Activated T-cell treated with anti-CD3 and anti-CD28 coated beads for 1 hour (primary cell): ENCODE measurements around the gene BMPR1B.
"Not testable (repeated sequence)": the region's sequence is repeated elsewhere in the genome, so short reads cannot be mapped to it uniquely, and the experiment has no call there.

Experiments
- DNase-seq: peaks from one replicate; pipeline ENCODE4 v3.0.0-alpha.2; 2020; ENCODE audit warnings: low read depth

The BMPR1B gene

GRCh38 chr4:95091272-95091671 is 333.5 kb downstream of the BMPR1B start:
- no peak for DNase-seq

GRCh38 chr4:95092766-95093165 is 335.0 kb downstream of the BMPR1B start:
- no peak for DNase-seq

GRCh38 chr4:95093460-95093859 is 335.7 kb downstream of the BMPR1B start:
- DNase-seq = no peak

- no peak for DNase-seq
These were observed 336.5 kb downstream of the BMPR1B start for GRCh38 chr4:95093936-95094929.

GRCh38 chr4:95095348-95095974 is 337.7 kb downstream of the BMPR1B start:
- no peak for DNase-seq

- DNase-seq = no peak
These were observed 344.5 kb downstream of the BMPR1B start for GRCh38 chr4:95102162-95102790.

- DNase-seq = no peak
These were observed 347.4 kb downstream of the BMPR1B start for GRCh38 chr4:95105112-95105511.

- DNase-seq = no peak
These were observed 348.2 kb downstream of the BMPR1B start for GRCh38 chr4:95105983-95106382.

GRCh38 chr4:95106408-95106928 is 348.7 kb downstream of the BMPR1B start:
- DNase-seq = no peak

GRCh38 chr4:95107004-95107403 is 349.2 kb downstream of the BMPR1B start:
- DNase-seq = no peak

- no peak for DNase-seq
These were observed 349.9 kb downstream of the BMPR1B start for GRCh38 chr4:95107635-95108034.

- DNase-seq = no peak
These were observed 351.2 kb downstream of the BMPR1B start for GRCh38 chr4:95108883-95109421.

GRCh38 chr4:95114521-95114920 is 356.8 kb downstream of the BMPR1B start:
- DNase-seq = no peak

- no peak for DNase-seq
These were observed 360.7 kb downstream of the BMPR1B start for GRCh38 chr4:95118497-95118896.

- no peak for DNase-seq
These were observed 362.7 kb downstream of the BMPR1B start for GRCh38 chr4:95120456-95120855.

- DNase-seq = no peak
These were observed 364.2 kb downstream of the BMPR1B start for GRCh38 chr4:95122001-95122400.

GRCh38 chr4:95124906-95125504 is 367.2 kb downstream of the BMPR1B start:
- no peak for DNase-seq

- no peak for DNase-seq
These were observed 371.3 kb downstream of the BMPR1B start for GRCh38 chr4:95129031-95129430.

- DNase-seq = no peak
These were observed 372.1 kb downstream of the BMPR1B start for GRCh38 chr4:95129821-95130311.

GRCh38 chr4:95134016-95134415 is 376.3 kb downstream of the BMPR1B start:
- not testable (repeated sequence) for DNase-seq

GRCh38 chr4:95139424-95139823 is 381.7 kb downstream of the BMPR1B start:
- DNase-seq = not testable (repeated sequence)

GRCh38 chr4:95141361-95141760 is 383.6 kb downstream of the BMPR1B start:
- no peak for DNase-seq
